HG03378 (cell line): ENCODE results near the gene TAGLN2.
"Not testable (repeated sequence)": the region's sequence is repeated elsewhere in the genome, so short reads cannot be mapped to it uniquely, and the experiment has no call there.

Experiments used
- ATAC-seq: cut with Tn5 transposase; IDR thresholded peaks from one replicate; pipeline ENCODE4 v1.9.1; 2021; ENCODE audit warnings: mild to moderate bottlenecking, moderate library complexity; ENCODE audit not compliant: unreplicated experiment

TAGLN2 gene

GRCh38 chr1:159904036-159904435, 21.3 kb downstream of the TAGLN2 start:
- ATAC-seq, result not testable (repeated sequence)

DNA sequence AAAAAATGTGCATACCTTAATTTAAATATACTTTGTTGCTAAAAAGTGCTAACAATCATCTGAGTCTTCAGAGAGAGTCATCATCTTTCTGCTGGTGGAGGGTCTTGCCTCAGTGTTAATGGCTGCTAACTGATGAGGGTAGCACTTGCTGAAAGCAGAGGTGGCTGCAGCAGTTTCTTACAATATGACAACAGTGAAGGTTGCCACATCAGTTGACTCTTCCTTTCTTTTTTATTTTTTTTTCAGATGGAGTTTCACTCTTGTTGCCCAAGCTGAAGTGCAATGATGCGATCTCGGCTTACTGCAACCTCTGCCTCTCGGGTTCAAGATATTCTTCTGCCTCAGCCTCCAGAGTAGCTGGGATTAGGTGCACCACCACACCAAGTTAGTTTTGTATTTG, 22.8 kb downstream of the TAGLN2 start:
- no peak for ATAC-seq

DNA sequence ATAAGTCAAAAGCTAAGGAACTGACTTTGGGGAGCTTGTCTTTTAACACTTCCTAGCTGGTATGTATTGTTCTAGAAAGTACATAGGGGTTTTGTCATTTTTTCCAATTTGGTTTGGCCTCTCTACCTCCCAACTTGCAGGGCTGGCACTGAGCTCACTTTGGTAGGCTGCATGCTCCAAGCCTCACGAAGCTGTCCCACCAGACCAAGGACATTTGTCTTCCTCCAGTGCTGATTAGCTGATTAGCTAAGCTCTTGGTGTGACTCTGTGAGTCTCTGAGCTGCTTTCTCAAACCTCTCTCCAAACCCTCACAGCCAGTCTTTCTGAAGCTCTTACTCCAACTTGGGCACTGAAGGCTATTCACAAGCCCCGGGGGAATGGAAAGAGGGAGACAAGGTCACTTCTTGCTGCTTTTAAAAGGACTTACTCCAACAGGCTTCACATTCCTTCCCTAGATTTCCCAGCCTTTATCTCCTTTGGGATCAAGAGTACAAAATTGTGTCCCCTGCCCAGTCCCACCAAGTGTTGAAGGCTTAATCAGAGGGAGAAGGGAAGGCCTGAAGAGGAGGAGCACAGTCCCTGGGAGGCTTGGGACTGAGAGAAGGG, 24.4 kb downstream of the TAGLN2 start:
- no peak for ATAC-seq

DNA sequence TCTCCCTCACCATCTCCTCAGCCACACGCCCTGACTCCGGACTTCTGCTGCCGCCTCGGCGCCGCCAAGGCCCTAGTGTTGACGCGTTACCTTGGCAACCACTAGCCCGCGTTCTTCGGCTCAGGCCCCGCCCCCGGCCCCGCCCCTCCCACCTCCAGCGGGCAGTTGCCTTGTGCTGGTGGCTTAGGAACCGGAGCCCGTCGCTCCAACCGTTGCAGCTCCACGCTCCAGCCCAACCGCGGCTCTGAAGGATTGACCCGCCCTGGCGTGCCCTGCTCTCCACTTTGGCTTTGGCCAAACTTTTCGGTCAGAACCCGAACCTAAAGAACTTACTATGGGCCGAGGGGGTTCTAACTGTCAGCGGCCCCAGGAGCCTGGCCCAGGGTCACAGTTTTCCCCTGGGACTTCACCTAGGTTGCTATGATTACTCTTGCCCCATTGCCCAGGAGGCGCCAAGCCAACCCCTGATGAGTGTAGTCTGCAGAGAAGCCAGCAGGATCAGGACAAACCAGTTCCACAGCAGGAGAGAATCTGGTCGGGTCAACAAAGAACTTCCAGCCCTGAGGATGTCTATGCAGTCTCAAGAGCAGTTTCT, 25.1 kb downstream of the TAGLN2 start, which contains the start of gene CFAP45:
TSS of gene CFAP45 (minus strand) at position 80 of the 595 bp plus-strand sequence. CDS start at position 13, 67 bp downstream.
- no peak for ATAC-seq

GRCh38 chr1:159899634-159900033, 25.7 kb downstream of the TAGLN2 start:
- ATAC-seq, result not testable (repeated sequence)

DNA sequence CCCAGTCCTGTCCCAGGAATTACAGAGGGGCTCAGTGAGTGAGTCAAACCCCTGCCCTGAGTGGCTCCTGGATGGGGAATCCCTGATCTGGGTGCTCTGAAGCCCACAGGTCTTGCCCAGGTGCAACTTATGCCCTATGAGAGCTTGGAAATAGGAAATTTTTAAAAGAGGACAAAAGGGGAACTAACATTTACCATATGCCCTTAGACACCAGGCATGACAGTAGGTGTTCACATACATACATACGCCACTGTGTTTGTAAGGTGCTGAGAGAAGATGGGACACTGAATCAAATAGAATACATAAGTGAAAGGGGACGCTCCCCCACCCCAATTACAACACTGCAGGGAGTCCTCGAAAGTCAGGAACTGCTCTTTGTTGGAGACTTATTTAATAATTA, 26.8 kb downstream of the TAGLN2 start:
- ATAC-seq, result no peak

- ATAC-seq, result no peak
These were observed 27.3 kb downstream of the TAGLN2 start for GRCh38 chr1:159897962-159898361.

GRCh38 chr1:159896546-159896930, 28.8 kb downstream of the TAGLN2 start:
- no peak for ATAC-seq

- ATAC-seq, result no peak
These were observed 29.3 kb downstream of the TAGLN2 start for GRCh38 chr1:159895836-159896545.

DNA sequence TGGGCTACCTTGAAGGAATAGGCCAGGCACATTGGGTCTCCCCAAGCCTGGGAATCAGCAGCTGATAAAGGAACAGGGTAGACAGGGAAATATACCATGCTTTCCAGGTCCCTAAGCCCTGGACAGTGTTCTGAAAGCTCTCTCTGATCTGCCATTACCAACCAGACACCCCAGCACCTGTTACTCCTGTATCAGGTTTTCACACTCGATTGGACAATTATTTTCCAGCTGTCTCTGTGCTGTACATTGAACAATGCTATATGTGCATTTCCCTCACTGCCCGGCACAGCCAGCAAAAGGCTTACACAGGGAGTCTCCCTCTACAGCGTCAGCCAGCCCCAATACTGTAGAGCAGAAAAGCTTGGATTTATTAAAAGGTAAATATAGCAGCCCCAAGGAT, 30.0 kb downstream of the TAGLN2 start:
- ATAC-seq, result no peak

DNA sequence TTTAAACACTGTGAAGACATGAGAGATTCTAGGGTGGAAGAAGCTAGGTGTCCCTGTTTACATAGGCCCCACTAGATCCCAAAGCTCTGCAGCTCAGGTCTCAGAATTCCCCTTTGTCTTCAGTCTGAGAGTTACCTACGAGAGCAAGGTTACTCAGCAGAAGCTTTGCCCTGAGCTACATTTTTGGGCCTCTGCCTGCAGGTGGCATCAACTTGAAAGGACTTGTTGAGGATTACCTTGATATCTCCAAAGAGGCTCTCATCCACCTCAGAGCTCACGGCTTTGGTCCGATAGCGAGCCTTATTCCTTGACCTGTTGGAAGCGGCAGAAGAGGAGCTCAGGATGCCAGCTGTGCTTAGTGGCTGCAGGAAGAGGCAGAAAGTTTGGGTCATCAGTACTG, 32.4 kb downstream of the TAGLN2 start:
- no peak for ATAC-seq

GRCh38 chr1:159891275-159892157, 33.8 kb downstream of the TAGLN2 start:
- peak; percentile 61 for ATAC-seq

DNA sequence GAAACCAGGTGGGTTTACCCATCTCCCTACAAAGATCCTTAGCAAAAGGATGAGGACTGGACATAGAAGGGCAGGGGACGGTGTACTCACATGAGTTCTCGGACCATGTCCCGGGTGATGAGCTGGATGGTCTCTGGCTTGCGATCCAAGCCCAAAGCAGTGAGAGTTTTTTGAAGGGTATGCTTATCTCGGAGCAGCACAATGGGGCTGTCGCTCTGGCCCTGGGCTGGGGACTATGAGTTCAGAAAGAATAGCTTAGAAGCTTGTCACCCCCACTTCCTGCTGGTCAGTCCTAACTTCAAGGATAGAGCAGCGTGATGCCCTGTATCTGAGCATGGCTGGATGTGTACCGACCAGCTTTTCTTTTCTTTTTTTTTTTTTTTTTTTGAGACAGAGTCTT, 34.9 kb downstream of the TAGLN2 start:
- no peak for ATAC-seq

GRCh38 chr1:159889821-159890252, 35.5 kb downstream of the TAGLN2 start:
- ATAC-seq, result peak; percentile 93

DNA sequence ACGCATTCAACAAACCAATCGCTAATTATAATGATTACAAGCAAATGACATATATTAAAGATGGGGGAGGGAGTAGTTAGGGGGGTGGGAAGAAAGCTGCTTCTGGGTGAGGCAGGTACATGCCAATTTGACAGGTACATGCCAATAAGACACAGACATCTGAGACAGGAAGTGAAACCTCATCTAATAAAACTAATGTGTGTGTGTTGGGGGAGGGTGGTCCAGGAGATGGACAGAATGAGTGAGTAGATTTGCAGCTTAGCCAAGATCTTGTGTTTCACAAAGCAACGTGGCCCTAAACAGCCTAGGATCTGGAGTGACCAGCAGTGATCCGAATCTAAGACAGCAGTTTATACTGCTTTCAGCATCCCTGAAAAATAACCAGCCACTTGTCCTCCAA, 36.1 kb downstream of the TAGLN2 start:
- ATAC-seq, result no peak

GRCh38 chr1:159884296-159884695, 41.0 kb downstream of the TAGLN2 start:
- ATAC-seq, result no peak

DNA sequence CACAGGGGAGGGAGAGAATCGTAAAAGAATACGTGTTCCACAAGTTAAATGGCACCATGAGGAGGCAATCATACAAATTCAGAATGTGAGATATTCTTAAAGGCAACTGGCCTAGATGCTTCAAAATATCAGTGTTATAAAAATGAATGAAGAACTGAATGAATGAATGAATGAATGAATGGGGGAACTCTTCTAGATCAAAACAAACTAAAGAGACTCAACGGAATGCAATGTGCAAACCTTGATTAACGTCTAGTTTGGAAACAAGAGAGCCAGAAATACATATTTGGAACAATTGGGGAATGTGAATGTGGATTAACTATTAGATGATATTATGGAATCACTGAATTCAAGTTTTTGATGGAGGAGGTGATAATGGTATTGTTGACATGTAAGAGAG, 42.2 kb downstream of the TAGLN2 start:
- no peak for ATAC-seq

DNA sequence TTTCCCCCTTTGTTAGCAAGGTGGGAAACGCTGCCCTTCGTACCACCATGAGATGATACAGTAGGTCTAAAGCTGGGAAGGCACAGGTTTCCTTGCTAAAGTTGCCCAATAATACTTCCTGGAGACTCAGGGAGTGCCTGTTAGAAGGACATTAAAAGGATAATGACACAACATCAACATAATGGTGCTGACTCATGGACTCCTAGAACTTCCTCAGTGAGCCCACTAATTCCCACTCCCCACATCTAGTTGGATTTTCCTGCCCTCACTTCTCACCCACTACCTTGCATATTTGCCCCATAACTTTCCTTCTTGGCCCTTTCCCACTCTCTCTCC, 42.8 kb downstream of the TAGLN2 start:
- ATAC-seq, result no peak

DNA sequence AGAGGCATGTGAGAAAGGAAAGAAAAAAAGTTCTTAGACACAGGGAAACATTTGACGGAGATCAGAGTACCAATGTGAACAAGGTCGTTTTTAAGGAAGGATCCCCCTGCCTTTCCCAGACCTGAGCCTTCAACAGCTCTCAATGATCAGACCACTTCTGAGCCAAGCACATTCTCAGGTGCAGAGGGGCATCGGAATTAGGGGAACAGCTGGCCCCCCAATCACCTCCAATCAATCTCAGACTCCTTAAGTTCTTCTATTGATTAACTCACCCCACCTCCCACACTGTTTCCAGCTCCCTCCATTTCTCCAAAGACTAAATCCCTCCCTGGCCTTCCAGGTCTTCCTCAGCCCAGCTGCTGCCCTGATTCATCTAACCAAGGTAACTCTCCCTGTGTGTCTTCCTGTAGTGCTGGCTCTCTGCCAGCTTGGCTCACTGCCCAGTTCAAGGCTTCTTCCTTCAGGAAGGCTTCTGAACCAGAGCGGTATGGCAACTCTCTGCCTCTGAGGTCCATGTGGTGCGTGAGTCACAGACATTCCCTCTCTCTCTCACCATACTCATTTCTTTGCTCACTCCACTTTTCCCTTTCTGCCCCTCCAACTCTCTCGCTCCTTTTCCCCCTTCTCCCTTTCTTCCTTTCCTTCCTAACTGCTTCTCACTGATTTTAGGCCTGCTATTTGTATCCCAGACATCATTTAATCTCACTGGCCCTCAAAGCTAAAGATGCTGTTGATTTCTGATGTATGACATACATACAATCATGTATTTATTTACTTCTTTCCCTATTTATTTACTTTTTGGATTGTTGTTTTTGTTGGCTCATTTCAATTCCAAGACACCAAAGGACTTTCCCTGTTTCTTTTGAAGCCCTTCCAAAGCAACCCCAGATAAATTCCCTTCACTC, 43.4 kb downstream of the TAGLN2 start:
- no peak for ATAC-seq

DNA sequence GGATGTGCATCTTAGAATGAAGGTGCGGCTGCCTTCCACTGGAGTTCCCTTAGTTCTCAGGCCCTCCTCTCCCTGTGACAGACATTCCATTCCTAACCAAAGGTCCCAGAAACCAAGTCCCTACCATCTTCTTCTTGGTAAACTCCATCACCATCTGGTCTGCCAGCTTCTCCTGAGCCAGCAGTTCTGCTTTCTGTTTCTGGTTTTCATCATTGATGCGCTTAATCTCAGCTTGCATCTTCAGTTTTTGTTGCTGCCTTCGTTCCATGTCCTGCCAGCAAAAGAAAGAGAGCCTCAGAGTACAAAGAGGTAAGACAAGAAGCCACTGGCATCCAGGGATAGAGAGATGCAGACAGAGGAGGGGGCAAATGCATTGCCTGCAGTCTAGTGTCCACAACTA, 44.9 kb downstream of the TAGLN2 start:
- ATAC-seq, result no peak
